Epidermal melanocyte (primary cell): ENCODE results near the gene VWA3B.

Experiments
- DNase-seq: peaks from one replicate; pipeline ENCODE4 v3.0.0; 2011; ENCODE audit warnings: low spot score; ENCODE audit not compliant: insufficient read length

VWA3B gene

DNA sequence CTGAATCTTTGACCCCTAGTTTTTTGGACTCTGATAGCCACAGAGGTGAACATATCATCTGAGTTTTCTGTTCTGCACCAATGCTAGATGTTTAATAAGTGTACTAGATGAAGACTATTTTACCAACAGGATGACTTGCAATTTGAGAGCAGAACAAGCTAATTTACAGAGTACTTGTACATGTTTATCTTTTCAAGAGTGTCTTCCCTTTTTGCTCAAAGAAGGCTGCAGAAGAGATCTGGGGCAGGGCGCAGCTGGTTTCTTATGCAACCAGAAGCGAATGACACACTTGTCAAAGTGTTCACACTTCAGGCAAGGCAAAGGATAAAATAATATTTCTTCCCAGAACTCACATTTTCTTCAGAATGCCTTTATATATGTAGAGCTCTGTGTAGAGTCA is 86.0 kb downstream of the VWA3B start:
- no peak for DNase-seq

DNA sequence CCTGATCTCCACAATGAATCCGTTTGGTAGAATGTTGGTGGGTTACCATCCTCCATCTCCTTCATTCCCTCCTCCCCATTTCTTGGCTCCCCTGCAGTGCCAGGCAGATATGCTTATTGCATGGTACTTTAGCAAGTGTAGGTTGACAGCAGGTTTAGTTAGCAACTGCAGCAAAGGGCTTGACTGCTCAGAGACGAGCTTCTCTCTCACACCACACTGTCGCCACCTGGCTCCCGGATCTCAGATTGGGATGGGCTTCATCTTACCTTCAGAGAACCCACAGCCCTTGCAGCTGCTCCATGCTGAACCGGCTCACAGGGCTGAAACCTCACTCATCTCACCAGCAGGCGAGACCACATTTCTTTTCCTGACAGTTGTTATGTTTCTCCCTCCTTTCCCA is 88.8 kb downstream of the VWA3B start:
- no peak for DNase-seq

DNA sequence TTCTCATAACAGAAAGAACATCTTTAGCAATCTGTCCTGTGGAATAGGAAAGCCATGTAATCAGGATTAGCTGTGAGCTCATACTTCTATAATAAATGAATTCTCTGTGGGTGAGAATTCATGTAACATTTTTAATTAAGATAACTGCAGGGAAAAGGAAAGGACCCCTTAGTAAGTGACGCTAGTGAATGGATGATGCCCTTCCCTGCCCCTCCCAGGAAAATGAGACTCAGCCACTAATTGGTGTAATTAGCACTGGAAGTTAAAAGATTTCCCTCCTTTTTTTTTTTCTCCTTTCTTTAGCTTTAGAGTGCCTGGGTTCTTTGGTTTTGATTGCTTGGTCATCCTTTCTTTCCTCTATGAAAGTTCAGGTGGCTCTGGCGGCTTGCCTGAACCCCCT is 90.3 kb downstream of the VWA3B start:
- DNase-seq, result no peak

GRCh38 chr2:98177986-98178385 is 91.0 kb downstream of the VWA3B start:
- no peak for DNase-seq

DNA sequence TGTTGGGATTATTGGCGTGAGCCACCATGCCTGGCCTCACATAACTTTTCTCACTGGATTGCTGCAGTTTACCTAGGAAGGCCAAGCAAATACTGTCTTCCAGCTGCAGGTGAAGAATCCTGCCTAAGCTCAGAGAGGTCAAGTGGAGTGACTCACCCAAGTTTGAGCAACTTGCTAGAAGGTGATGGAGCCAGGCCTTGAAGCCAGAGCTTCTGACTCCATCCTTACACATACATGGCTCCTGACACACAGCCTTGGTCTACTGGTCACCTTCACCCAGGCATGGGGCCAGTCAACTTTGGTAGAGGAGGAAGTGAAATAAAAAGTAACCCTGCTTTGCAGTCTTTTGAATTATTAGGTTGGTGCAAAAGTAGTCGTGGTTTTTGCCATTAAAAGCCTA is 93.5 kb downstream of the VWA3B start:
- no peak for DNase-seq

DNA sequence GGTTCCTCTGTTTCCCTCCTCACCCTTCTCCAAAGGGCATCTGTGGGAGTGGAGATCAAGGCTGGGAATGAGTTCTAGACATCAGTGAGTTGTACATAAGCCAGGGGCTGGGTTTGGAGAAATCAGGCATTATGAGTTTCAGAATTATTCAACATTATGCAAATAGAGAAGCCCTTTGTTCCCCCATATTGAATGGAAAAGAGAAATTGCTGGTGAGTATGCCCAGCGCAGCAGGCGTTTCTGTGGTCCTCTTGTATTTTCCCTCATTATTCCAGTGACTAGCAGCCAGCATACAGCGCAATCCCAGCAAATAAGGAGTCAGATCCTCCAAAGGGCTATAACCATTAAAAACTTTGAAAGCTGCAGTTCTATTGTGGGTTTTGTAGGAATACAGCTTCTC is 94.4 kb downstream of the VWA3B start:
- no peak for DNase-seq

- DNase-seq, result no peak
Observed at GRCh38 chr2:98185801-98186200, 98.8 kb downstream of the VWA3B start.

- no peak for DNase-seq
Observed at GRCh38 chr2:98187194-98187593, 100.2 kb downstream of the VWA3B start.

DNA sequence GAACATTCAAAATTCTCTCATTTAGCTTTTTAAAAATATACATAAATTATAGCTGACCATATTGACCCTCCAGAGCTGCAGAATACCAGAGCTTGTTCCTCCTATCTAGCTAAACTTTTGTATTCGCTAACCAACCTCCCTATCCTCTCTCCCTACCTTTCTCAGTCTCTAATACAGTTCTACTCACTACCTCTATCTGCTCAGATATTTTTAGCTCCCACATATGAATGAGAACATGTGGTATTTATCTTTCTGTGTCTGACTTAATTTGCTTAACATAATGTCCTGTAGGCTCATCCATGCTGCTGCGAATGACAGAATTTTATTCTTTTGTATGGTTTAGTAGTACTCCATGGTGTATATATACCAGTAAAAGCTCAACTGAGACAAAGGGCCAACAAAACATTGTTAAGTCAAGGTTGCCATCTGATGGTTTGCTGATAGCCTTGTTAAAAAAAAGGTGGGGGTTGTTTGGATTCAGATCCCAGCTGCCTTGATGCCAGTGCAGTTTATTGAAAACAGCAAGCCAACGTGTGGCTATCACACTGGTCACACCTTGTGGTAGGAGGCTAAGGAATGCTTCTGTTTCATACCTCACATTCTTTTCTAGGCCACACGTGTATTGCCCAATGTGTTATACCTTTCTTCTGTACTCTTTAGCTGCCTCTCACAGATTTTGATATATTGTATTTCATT is 101.5 kb downstream of the VWA3B start:
- DNase-seq, result no peak

GRCh38 chr2:98191883-98192282 is 104.9 kb downstream of the VWA3B start:
- DNase-seq, result no peak

DNA sequence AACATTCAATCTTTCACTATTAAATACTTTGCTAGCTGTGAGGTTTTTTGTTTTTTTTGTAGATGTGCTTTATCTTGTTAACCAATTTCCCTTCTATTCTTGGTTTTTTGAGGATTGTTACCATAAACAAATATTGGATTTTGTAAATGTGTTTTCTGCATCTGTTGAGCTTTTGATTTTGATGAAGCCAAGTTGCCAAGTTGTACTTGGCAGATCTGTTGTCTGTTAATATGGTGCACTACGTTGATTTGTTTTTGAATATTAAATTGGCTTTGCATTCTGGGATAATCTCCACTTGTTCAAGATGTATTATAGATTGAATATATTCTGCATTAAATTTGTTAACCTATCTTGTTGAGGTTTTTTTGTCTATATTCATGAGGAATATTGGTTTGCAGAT is 114.6 kb downstream of the VWA3B start:
- no peak for DNase-seq

- no peak for DNase-seq
Observed at GRCh38 chr2:98205889-98206288, 118.9 kb downstream of the VWA3B start.

- no peak for DNase-seq
Observed at GRCh38 chr2:98212092-98213000, 125.4 kb downstream of the VWA3B start.

- no peak for DNase-seq
Observed at GRCh38 chr2:98216616-98217015, 129.6 kb downstream of the VWA3B start.

DNA sequence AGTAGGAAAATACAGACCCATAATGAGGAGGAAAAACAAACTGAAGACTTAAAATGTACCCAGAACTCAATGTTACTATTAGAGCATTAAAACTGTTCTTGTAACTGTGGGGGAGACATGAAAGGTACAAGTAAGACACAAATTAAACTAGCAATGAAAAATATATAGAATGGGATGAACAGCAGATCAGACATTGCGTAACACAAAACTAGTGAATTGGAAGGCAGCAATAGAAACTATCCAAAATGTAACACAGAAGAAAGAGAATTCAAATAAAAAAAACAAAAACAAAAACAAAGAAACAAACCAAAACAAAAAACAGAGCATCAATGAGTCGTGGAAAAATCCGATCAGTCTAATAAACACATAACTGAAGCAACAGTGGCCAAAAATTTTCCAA is 132.2 kb downstream of the VWA3B start:
- DNase-seq, result no peak

DNA sequence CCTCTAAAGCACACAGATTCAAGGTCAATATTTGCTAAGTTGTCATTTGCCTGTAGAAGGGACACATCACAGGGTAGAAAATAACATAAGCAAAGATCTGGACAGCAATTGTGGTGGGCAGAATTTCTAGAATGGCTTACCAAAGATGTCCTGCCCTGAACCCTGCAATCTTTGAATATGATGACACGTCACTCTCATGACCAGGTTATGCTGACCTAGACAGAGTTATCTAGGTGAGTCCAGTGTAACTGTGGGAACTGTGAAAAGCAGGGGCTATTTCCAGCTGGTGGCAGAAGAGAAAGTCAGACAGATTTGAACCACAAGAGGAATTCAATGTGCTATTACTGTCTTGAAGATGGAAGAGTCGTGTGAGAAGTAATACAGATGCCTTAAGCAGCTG is 147.0 kb downstream of the VWA3B start:
- no peak for DNase-seq

GRCh38 chr2:98234776-98235175 is 147.8 kb downstream of the VWA3B start:
- DNase-seq, result no peak

GRCh38 chr2:98236935-98237334 is 150.0 kb downstream of the VWA3B start:
- DNase-seq, result no peak

DNA sequence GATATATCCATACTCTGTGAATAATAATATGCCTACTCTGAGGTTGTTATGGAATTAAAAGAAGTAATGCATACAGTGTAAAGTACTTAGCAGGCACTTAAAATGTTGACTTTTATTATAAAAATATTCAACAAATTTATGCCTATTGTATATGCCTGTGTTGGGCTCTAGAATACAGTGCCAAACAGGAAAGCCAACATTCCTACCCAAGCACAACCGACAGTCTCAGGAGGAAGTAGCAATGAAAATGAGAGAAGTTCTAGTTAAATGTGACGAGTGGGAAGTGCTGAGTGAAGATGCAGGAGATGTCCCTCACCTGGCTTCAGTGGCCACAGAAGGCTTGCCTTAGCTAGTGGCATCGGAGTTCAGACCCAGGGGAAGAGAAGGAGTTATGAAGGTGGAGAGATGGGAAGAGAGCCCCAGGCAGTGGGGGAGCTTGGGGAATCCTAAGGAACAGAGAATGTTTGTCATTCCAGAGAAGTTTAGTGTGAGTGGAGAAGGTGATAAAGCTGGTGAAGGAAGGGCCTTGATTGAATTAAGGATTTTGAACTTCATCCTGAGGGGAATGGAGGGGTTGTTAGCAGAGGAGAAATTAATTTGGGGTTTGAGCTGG is 153.9 kb downstream of the VWA3B start:
- DNase-seq, result no peak

GRCh38 chr2:98241592-98241991 is 154.6 kb downstream of the VWA3B start:
- DNase-seq, result no peak

GRCh38 chr2:98242003-98242402 is 155.0 kb downstream of the VWA3B start:
- no peak for DNase-seq

DNA sequence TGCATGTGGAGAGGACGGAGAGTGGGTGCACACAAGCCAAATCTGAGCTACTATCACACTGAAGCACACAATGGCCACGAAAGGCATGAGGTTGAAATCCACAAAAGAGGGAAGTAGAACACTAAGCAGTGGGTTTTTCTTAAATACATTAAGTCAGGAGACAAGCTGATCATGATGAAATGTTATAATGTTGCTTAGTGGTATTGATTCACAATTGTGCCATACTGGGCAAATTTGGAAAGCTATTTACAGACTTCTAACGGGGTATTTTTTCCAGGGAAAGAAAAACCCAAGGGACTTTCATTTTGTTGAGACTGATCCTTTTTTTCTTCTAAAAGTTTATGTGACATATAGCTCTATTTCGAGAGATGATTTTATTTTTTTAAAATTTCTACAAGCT is 158.5 kb downstream of the VWA3B start:
- DNase-seq, result no peak
